Type B pancreatic cell (in vitro differentiated cells): Measurements from ENCODE around the gene VEGFC. TPM values are rescaled to one million over a fixed set of nuclear protein-coding genes. Genes with fewer than 3 reads are reported as not detected.

Source experiments
- DNase-seq: peaks from one replicate; pipeline ENCODE4 v3.0.0; 2021; ENCODE audit warnings: mixed read lengths; ENCODE audit not compliant: unreplicated experiment; ENCODE audit errors: extremely low spot score
- H3K27ac Mint-ChIP-seq: 2 replicates; pipeline ENCODE4 v1.8.0; 2021; ENCODE audit warnings: mild to moderate bottlenecking, mixed read lengths
- H3K27me3 Mint-ChIP-seq: 2 replicates; pipeline ENCODE4 v1.8.0; 2021; ENCODE audit warnings: mixed read lengths
- H3K36me3 Mint-ChIP-seq: 2 replicates; pipeline ENCODE4 v1.8.0; 2021; ENCODE audit warnings: mixed read lengths
- H3K4me1 Mint-ChIP-seq: one replicate; pipeline ENCODE4 v1.8.0; 2021; ENCODE audit warnings: mixed read lengths; ENCODE audit not compliant: unreplicated experiment
- H3K4me3 Mint-ChIP-seq: 2 replicates; pipeline ENCODE4 v1.8.0; 2021; ENCODE audit warnings: mild to moderate bottlenecking, mixed read lengths
- H3K9me3 Mint-ChIP-seq: 2 replicates; pipeline ENCODE4 v1.8.0; 2021; ENCODE audit warnings: mixed read lengths
- total RNA-seq: library from RNA; stranded (reverse); gene quantifications from 2 replicates; pipeline ENCODE4 v1.2.1, GENCODE V29; 2021; ENCODE audit warnings: low replicate concordance
- TF ChIP-seq, protein P1 (sequence below): fragments of 200-600 bp; sonication (generic); conservative IDR thresholded peaks from 2 replicates; pipeline ENCODE4 v1.5.0; 2021; ENCODE audit warnings: antibody characterized with exemption, mild to moderate bottlenecking

Gene VEGFC
- total RNA-seq, 1 donor from 2014 or later: 3.2 TPM

DNA sequence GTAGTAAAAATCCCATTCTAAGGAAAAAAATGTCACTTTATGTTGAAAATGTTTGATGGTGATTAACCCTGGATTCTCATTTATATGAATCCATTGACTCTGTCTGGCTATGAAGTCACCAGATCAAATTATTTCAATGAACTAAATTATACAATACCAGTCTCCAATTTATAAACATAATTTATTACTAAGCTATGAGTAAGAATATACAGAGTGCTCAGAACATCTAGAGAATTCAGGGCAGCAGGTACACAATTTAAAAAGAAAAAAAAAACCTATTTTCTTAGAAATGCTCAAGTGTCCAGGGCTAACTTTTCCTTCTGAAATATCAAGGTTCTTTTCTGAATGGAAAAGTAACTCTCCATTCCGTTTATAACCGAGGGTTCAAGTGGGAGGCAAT, 48.6 kb downstream of the VEGFC start:
- TF ChIP-seq, protein P1, sequence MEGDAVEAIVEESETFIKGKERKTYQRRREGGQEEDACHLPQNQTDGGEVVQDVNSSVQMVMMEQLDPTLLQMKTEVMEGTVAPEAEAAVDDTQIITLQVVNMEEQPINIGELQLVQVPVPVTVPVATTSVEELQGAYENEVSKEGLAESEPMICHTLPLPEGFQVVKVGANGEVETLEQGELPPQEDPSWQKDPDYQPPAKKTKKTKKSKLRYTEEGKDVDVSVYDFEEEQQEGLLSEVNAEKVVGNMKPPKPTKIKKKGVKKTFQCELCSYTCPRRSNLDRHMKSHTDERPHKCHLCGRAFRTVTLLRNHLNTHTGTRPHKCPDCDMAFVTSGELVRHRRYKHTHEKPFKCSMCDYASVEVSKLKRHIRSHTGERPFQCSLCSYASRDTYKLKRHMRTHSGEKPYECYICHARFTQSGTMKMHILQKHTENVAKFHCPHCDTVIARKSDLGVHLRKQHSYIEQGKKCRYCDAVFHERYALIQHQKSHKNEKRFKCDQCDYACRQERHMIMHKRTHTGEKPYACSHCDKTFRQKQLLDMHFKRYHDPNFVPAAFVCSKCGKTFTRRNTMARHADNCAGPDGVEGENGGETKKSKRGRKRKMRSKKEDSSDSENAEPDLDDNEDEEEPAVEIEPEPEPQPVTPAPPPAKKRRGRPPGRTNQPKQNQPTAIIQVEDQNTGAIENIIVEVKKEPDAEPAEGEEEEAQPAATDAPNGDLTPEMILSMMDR: no peak
- H3K27me3 Mint-ChIP-seq: no peaks in the 10 kb centered on the region
- no peaks in the 10 kb centered on the region for H3K9me3 Mint-ChIP-seq
- DNase-seq: no peak
- no peaks in the 10 kb centered on the region for H3K4me1 Mint-ChIP-seq
- H3K4me3 Mint-ChIP-seq: no peak overlapping the region
- no peaks in the 10 kb centered on the region for H3K36me3 Mint-ChIP-seq
- no peak overlapping the region for H3K27ac Mint-ChIP-seq

DNA sequence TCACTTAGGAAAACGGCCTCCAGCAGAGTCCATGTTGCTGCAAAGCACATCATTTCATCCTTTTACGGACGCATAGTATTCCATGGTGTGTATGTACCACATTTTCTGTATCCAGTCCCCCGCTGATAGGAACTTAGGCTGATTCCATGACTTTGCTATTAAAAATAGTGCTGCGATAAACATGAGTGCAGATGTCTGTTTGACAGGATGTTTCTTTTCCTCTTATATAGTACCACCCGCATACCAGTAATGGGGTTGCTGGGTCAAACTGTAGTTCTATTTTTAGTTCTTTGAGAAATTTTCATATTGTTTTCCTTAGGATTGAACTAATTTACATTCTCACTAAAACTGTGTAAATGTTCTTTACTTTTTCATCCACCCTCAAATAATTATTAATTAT, 50.5 kb downstream of the VEGFC start:
- Mint-ChIP-seq H3K4me1 (no peaks in the 10 kb centered on the region), H3K27me3 (no peaks in the 10 kb centered on the region), H3K27ac (no peak overlapping the region), H3K4me3 (no peak overlapping the region), H3K9me3 (no peaks in the 10 kb centered on the region), H3K36me3 (no peaks in the 10 kb centered on the region)
- DNase-seq: no peak
- TF ChIP-seq, protein P1: no peak

DNA sequence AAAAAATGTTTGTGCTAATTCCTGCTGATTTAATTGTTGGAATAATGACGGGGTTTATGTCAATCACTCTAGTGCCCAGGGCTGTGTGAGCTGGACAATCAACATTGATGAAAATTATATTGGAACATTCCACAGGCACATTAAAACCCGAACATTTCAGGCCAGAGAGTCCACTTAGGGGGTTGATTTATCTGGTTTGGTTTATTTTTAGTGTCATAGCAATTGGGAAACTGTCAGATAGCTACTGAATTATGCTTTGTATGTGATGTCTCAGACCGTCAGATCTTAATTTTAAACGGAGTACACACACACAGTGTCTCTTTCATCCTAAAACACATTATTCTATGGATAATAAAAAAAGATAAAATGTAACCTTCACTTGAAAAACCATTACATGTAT, 51.5 kb downstream of the VEGFC start:
- no peaks in the 10 kb centered on the region for H3K27me3 Mint-ChIP-seq
- TF ChIP-seq, protein P1: no peak
- H3K27ac Mint-ChIP-seq: no peak overlapping the region
- DNase-seq: no peak
- no peaks in the 10 kb centered on the region for H3K4me1 Mint-ChIP-seq
- no peak overlapping the region for H3K4me3 Mint-ChIP-seq
- H3K9me3 Mint-ChIP-seq: no peaks in the 10 kb centered on the region
- no peaks in the 10 kb centered on the region for H3K36me3 Mint-ChIP-seq

DNA sequence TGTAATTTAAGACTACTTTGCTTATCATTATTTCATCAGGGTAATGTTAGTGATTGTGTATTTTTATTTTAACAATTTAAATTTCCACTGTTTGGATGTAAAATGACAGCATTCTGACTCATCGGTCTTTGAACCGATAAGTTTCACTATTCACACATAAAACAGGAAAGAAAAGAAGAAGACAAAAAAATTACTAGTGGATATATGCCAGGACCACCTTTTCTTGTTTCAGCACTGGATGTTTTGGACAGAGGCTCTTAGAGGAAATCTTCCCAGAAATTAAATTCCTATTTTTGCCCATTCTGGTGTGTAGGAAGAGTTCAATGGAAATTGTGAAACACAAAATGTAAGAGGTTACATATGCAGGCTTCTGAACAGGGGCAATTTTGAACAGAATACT, 57.4 kb downstream of the VEGFC start:
- Mint-ChIP-seq H3K27ac (no peak overlapping the region), H3K9me3 (no peaks in the 10 kb centered on the region), H3K4me3 (no peak overlapping the region), H3K4me1 (no peaks in the 10 kb centered on the region), H3K36me3 (no peaks in the 10 kb centered on the region), H3K27me3 (no peaks in the 10 kb centered on the region)
- no peak for DNase-seq
- TF ChIP-seq, protein P1: no peak

DNA sequence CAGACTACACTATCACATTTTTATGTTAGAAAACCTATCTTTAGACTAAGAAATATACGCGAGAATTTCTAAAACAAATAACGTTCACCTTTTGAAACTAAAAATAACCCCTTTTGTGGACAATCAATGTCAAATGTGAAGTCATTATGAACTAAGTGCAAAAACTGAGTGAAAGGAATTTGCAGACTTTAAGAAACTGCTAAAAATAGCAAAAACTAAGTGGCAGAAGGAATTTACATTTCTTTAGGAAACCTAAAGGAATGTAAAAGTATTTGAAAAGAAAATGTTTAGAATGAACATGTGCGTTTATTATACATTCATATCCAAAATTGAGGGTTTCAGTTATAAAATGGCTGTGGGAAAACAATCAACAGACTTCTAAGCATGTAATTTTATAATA, 58.3 kb downstream of the VEGFC start:
- no peak overlapping the region for H3K4me3 Mint-ChIP-seq
- no peaks in the 10 kb centered on the region for H3K27me3 Mint-ChIP-seq
- DNase-seq: no peak
- TF ChIP-seq, protein P1: no peak
- H3K4me1 Mint-ChIP-seq: no peaks in the 10 kb centered on the region
- H3K27ac Mint-ChIP-seq: no peak overlapping the region
- H3K9me3 Mint-ChIP-seq: no peaks in the 10 kb centered on the region
- no peaks in the 10 kb centered on the region for H3K36me3 Mint-ChIP-seq

DNA sequence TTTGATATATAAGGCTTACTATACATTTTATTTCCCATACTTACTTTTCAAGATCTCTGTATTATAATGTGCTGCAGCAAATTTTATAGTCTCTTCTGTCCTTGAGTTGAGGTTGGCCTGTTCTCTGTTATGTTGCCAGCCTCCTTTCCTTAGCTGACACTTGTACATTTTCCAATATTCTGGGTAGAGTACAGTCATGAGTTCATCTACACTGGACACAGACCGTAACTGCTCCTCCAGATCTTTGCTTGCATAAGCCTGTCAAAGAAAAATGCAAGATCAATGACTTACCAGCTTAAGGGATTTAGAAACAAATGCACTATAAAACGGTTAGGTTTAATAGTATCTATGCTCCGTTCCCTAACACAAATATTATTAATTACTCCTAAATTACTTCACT, 63.2 kb downstream of the VEGFC start:
- Mint-ChIP-seq H3K9me3 (no peaks in the 10 kb centered on the region), H3K4me3 (no peak overlapping the region), H3K36me3 (no peaks in the 10 kb centered on the region), H3K27me3 (no peaks in the 10 kb centered on the region), H3K4me1 (no peaks in the 10 kb centered on the region), H3K27ac (no peak overlapping the region)
- no peak for DNase-seq
- TF ChIP-seq, protein P1: no peak
